GM12878 (cell line): ENCODE measurements around the gene HEBP1.

ENCODE experiments used
- CTCF ChIP-seq, 3 experiments: IDR thresholded peaks in 2 of 3; conservative IDR thresholded peaks in 1 of 3; 2 replicates each; pipeline ENCODE4 v1.5.1; 2011; ENCODE audit warnings: low read depth in 3 of 3, low read length in 3 of 3, mild to moderate bottlenecking in 3 of 3, control low read depth in 2 of 3, moderate library complexity in 2 of 3, inconsistent platforms in 1 of 3, mixed read lengths in 1 of 3; ENCODE audit not compliant: control insufficient read depth in 2 of 3, insufficient read depth in 1 of 3; ENCODE audit errors: extremely low read depth in 1 of 3
- EP300 ChIP-seq, 2 experiments: fragments of 150-350 bp in 1 of 2; IDR thresholded peaks; 2 replicates each; pipeline ENCODE4 v1.6.1; 2011 to 2012; ENCODE audit warnings: low read depth in 2 of 2, low read length in 2 of 2, borderline replicate concordance in 1 of 2, improper control_type of control experiment in 1 of 2, inconsistent platforms in 1 of 2; ENCODE audit not compliant: control insufficient read depth in 1 of 2
- EZH2 ChIP-seq: IDR thresholded peaks from 2 replicates; pipeline ENCODE4 v1.6.1; 2012; ENCODE audit warnings: low read depth, mild to moderate bottlenecking, control low read depth, inconsistent platforms, low read length, borderline replicate concordance; ENCODE audit not compliant: control insufficient read depth
- NFYB ChIP-seq: IDR thresholded peaks from 2 replicates; pipeline ENCODE4 v1.6.1; 2011; ENCODE audit warnings: low read depth, mild to moderate bottlenecking, low read length, improper control_type of control experiment, moderate library complexity; ENCODE audit not compliant: insufficient read depth
- POLR2A ChIP-seq: IDR thresholded peaks from 2 replicates; pipeline ENCODE4 v1.6.1; 2011; ENCODE audit warnings: low read depth, mild to moderate bottlenecking, low read length
- RBBP5 ChIP-seq: fragments of 200-600 bp; sonication (generic); conservative IDR thresholded peaks from 2 replicates; pipeline ENCODE4 v1.6.1; 2016
- REST ChIP-seq: IDR thresholded peaks from 2 replicates; pipeline ENCODE4 v1.6.1; 2012; ENCODE audit warnings: mild to moderate bottlenecking, low read depth, low read length
- SP1 ChIP-seq: IDR thresholded peaks from one replicate; pipeline ENCODE4 v1.6.1; 2011; ENCODE audit warnings: low read depth, low read length
- TAF1 ChIP-seq: IDR thresholded peaks from 2 replicates; pipeline ENCODE4 v1.6.1; 2011; ENCODE audit warnings: mild to moderate bottlenecking, low read depth, low read length, borderline replicate concordance

- TF ChIP-seq EZH2 (no peak), CTCF (IDR thresholded peaks at IDR 0.05 in 2 of 3, conservative IDR thresholded peaks at IDR 0.05 in 1 of 3; ENCODE audit: control insufficient read depth in 2 of 3, extremely low read depth in 1 of 3, insufficient read depth in 1 of 3, low read depth in 3 of 3, low read length in 3 of 3) (no peak), RBBP5 (no peak), EP300 (IDR thresholded peaks at IDR 0.05; ENCODE audit: borderline replicate concordance in 1 of 2, control insufficient read depth in 1 of 2, low read depth in 2 of 2, low read length in 2 of 2) (no peak), REST (no peak), SP1 (no peak), TAF1 (no peak), POLR2A (no peak), NFYB (no peak)
Observed at GRCh38 chr12:13000616-13000924, 505 bp upstream of the HEBP1 start.
